ENCODE results near the gene CROCC2.

DNA sequence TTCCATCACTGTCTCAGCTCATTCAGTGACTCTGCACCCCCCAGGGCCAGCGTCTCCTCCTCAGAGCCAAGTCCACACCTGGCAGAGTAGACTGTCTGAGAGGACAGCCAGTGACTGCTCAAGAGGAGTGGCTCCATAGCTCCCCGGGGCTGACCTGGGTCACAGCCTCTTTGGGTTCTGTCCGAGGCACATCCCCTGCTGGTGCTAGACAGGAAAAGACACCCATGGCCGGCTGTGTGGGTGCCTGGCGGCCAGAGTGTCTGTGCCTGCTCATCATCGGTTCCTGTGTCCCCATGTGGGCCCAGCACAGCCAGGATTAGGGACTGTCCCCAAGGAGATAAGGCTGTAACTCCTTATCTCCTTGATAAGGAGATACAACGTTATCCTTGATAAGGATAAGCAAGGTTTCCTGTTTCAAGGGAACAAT is 3.5 kb upstream of the CROCC2 start:
- TF ChIP-seq POLR2AphosphoS5 (IDR thresholded peaks at IDR 0.05) (no peak), POLR2A (IDR thresholded peaks at IDR 0.05) (no peak)
- TF ChIP-seq, protein P1, sequence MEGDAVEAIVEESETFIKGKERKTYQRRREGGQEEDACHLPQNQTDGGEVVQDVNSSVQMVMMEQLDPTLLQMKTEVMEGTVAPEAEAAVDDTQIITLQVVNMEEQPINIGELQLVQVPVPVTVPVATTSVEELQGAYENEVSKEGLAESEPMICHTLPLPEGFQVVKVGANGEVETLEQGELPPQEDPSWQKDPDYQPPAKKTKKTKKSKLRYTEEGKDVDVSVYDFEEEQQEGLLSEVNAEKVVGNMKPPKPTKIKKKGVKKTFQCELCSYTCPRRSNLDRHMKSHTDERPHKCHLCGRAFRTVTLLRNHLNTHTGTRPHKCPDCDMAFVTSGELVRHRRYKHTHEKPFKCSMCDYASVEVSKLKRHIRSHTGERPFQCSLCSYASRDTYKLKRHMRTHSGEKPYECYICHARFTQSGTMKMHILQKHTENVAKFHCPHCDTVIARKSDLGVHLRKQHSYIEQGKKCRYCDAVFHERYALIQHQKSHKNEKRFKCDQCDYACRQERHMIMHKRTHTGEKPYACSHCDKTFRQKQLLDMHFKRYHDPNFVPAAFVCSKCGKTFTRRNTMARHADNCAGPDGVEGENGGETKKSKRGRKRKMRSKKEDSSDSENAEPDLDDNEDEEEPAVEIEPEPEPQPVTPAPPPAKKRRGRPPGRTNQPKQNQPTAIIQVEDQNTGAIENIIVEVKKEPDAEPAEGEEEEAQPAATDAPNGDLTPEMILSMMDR (IDR thresholded peaks at IDR 0.05), result no peak
